OCI-LY7 (cell line): ENCODE data around the gene ALDH2. TPM values are rescaled to one million over a fixed set of nuclear protein-coding genes. Genes with fewer than 3 reads are reported as not detected.

Experiments
- BruUV-seq: library from RNA; stranded (reverse); fragments of 400-500 nt; replicated peaks from 2 replicates; lab custom pipeline; 2021; lab: Mats Ljungman, UMichigan
- CTCF ChIA-PET: fragments of 300-600 bp; sonication (Branson Sonifier 250); formaldehyde crosslinking; loops from one replicate; lab custom pipeline; 2022; ENCODE audit warnings: antibody characterized with exemption; ENCODE audit not compliant: unreplicated experiment; lab: Charles Lee
- POLR2A ChIA-PET: fragments of 300-600 bp; sonication (Branson Sonifier 250); formaldehyde crosslinking; loops from one replicate; lab custom pipeline; 2022; ENCODE audit warnings: antibody characterized with exemption; lab: Charles Lee
- DNase-seq: peaks from one replicate; pipeline ENCODE4 v3.0.0-alpha.2; 2015; ENCODE audit warnings: low spot score
- H2AFZ ChIP-seq: fragments of 200-600 bp; sonication (generic), shearing (Covaris generic); 2 replicates; pipeline ENCODE4 v1.6.1; 2014; ENCODE audit warnings: mild to moderate bottlenecking, antibody characterized with exemption, low read length, moderate library complexity
- H3K27ac ChIP-seq: fragments of 200-600 bp; sonication (generic); 2 replicates; pipeline ENCODE4 v1.5.1; 2014; ENCODE audit warnings: mixed run types, low read depth, mild to moderate bottlenecking, moderate library complexity, low read length, inconsistent platforms; ENCODE audit not compliant: poor library complexity, severe bottlenecking
- H3K36me3 ChIP-seq: fragments of 200-600 bp; sonication (generic); 2 replicates; pipeline ENCODE4 v1.6.1; 2014; ENCODE audit warnings: mild to moderate bottlenecking, antibody characterized with exemption, low read length, moderate library complexity, mixed read lengths; ENCODE audit not compliant: insufficient read depth
- H3K4me1 ChIP-seq: fragments of 200-600 bp; sonication (generic); 2 replicates; pipeline ENCODE4 v1.5.1; 2014; ENCODE audit warnings: mild to moderate bottlenecking, low read length; ENCODE audit not compliant: insufficient read depth, poor library complexity, severe bottlenecking
- H3K4me2 ChIP-seq: fragments of 200-600 bp; sonication (generic); 2 replicates; pipeline ENCODE4 v1.6.1; 2014; ENCODE audit warnings: mild to moderate bottlenecking, low read length
- H3K4me3 ChIP-seq: fragments of 200-600 bp; sonication (generic); 2 replicates; pipeline ENCODE4 v1.5.1; 2014; ENCODE audit warnings: mild to moderate bottlenecking, low read depth, low read length; ENCODE audit not compliant: poor library complexity, severe bottlenecking
- H3K79me2 ChIP-seq: fragments of 200-600 bp; sonication (generic); 2 replicates; pipeline ENCODE4 v1.6.1; 2016; ENCODE audit warnings: low read depth, mild to moderate bottlenecking, low read length, moderate library complexity, mixed read lengths; ENCODE audit not compliant: insufficient read depth
- H3K9me2 ChIP-seq: fragments of 200-600 bp; sonication (generic); 2 replicates; pipeline ENCODE4 v1.6.1; 2016; ENCODE audit warnings: mild to moderate bottlenecking, low read length, mixed read lengths; ENCODE audit not compliant: insufficient read depth
- H3K9me3 ChIP-seq: fragments of 200-600 bp; sonication (generic); 2 replicates; pipeline ENCODE4 v1.6.1; 2014; ENCODE audit warnings: mild to moderate bottlenecking, mixed run types, low read length, mixed read lengths
- H4K20me1 ChIP-seq: fragments of 200-600 bp; sonication (generic); 2 replicates; pipeline ENCODE4 v1.6.1; 2014; ENCODE audit warnings: mild to moderate bottlenecking, antibody characterized with exemption, low read length, moderate library complexity, mixed read lengths; ENCODE audit not compliant: insufficient read depth
- EZH2phosphoT487 ChIP-seq: fragments of 200-600 bp; sonication (generic); IDR thresholded peaks from 2 replicates; pipeline ENCODE4 v1.6.1; 2018; ENCODE audit warnings: low read depth, borderline replicate concordance, mild to moderate bottlenecking, mixed run types, antibody characterized with exemption, low read length, moderate library complexity, mixed read lengths
- intact Hi-C: fragments of 100-400 bp; cut with micrococcal nuclease; formaldehyde crosslinking; loops from one replicate; pipeline ENCODE4 v1.10.0; 2022; ENCODE audit not compliant: unreplicated experiment
- total RNA-seq, 2 experiments: library from RNA; depleted of rRNA in 1 of 2; stranded (reverse); fragments of >200 nt in 1 of 2; shearing (Covaris generic) in 1 of 2; gene quantifications; 2 replicates each; pipeline ENCODE4 v1.2.3, GENCODE V29; 2014 to 2022
- TF ChIP-seq, protein P1 (sequence below): fragments of 200-600 bp; sonication (generic); conservative IDR thresholded peaks from 2 replicates; pipeline ENCODE4 v1.5.1; 2014; ENCODE audit warnings: mild to moderate bottlenecking, antibody characterized with exemption, low read length, moderate library complexity, mixed read lengths

Gene ALDH2
- total RNA-seq, 2 experiments from 2014 or later, result 16.5 to 19.9 TPM

DNA sequence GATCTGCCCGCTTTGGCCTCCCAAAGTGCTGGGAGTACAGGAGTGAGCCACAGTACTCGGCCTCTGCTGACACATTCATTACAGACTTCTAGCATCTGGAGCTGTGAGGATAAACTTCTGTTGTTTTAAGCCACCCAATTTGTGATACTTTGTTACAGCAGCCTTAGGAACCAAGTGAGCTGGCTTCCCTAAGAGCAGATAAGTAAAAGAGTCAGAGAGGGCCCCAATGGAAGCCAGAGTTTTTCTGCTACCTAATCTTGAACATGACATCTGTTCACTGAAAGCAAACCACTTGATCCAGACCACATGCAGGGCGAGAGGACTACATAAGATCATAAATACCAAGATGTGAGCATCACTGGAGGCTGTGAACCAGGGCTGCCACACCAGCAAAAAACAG lies 71.6 kb downstream of the ALDH2 start:
- no peaks in the 10 kb centered on the region for H3K9me3 ChIP-seq
- intact Hi-C loops, result no loop called here
- H3K79me2 ChIP-seq, result peaks cover 38% of the 10 kb centered on the region
- CTCF ChIA-PET, result no interaction called here
- peaks cover 19% of the 10 kb centered on the region for H3K36me3 ChIP-seq
- H4K20me1 ChIP-seq, result peaks cover 2% of the 10 kb centered on the region; the same call in 1 of the 2 replicates
- no peak overlapping the region for H2AFZ ChIP-seq
- H3K4me1 ChIP-seq, result peaks cover 17% of the 10 kb centered on the region
- no peak for TF ChIP-seq EZH2phosphoT487
- TF ChIP-seq, protein P1, sequence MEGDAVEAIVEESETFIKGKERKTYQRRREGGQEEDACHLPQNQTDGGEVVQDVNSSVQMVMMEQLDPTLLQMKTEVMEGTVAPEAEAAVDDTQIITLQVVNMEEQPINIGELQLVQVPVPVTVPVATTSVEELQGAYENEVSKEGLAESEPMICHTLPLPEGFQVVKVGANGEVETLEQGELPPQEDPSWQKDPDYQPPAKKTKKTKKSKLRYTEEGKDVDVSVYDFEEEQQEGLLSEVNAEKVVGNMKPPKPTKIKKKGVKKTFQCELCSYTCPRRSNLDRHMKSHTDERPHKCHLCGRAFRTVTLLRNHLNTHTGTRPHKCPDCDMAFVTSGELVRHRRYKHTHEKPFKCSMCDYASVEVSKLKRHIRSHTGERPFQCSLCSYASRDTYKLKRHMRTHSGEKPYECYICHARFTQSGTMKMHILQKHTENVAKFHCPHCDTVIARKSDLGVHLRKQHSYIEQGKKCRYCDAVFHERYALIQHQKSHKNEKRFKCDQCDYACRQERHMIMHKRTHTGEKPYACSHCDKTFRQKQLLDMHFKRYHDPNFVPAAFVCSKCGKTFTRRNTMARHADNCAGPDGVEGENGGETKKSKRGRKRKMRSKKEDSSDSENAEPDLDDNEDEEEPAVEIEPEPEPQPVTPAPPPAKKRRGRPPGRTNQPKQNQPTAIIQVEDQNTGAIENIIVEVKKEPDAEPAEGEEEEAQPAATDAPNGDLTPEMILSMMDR, result no peak
- no peaks in the 10 kb centered on the region for H3K9me2 ChIP-seq
- BruUV-seq, result no TSS peak
- H3K4me3 ChIP-seq, result no peak overlapping the region
- POLR2A ChIA-PET, result interaction anchor here (1.0 kb wide), 1 partner anchor 82 kb away, joined by 3 read pairs; no protein-coding TSS in a partner anchor
- H3K4me2 ChIP-seq, result no peak overlapping the region
- DNase-seq, result no peak
- H3K27ac ChIP-seq, result no peak overlapping the region

DNA sequence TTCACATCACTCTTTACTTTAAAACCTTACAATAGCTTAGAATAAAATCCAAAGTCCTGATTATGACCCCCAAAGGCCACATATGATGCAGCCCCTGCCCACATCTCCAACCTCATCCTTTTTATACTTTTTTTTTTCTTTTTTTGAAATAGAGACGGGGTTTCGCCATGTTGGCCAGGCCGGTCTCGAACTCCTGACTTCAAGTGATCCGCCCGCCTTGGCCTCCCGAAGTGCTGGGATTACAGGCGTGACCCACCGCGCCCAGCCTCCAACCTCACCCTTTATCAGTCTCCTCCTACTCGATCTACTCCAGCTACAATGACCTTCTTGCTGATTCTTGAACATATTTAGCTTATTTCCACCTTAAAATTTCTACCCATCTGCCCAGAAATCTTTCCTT lies 74.1 kb downstream of the ALDH2 start:
- H3K9me2 ChIP-seq, result no peaks in the 10 kb centered on the region
- TF ChIP-seq EZH2phosphoT487, result no peak
- TF ChIP-seq, protein P1, result no peak
- H3K36me3 ChIP-seq, result peaks cover 39% of the 10 kb centered on the region
- ChIA-PET POLR2A (interaction anchor here (0.8 to 1.8 kb wide), 5 partner anchors 18 to 182 kb away, joined by 3 to 9 read pairs (median 4); no protein-coding TSS in a partner anchor), CTCF (interaction anchor here (1.2 kb wide), 1 partner anchor 11 kb away, joined by 3 read pairs; no protein-coding TSS in a partner anchor)
- intact Hi-C loops, result loop anchor here (10.0 kb wide), 1 partner anchor 544 kb away; the partner anchor contains the start of gene HECTD4
- H3K4me1 ChIP-seq, result peaks cover 21% of the 10 kb centered on the region
- no peak overlapping the region for H3K27ac ChIP-seq
- H3K9me3 ChIP-seq, result no peaks in the 10 kb centered on the region
- no TSS peak for BruUV-seq
- peak overlapping the region; percentile 86 for H3K4me3 ChIP-seq
- peaks cover 5% of the 10 kb centered on the region; the same call in 1 of the 2 replicates for H4K20me1 ChIP-seq
- no peak for DNase-seq
- H2AFZ ChIP-seq, result no peak overlapping the region
- H3K4me2 ChIP-seq, result peak overlapping the region; percentile 74
- peaks cover 63% of the 10 kb centered on the region for H3K79me2 ChIP-seq

DNA sequence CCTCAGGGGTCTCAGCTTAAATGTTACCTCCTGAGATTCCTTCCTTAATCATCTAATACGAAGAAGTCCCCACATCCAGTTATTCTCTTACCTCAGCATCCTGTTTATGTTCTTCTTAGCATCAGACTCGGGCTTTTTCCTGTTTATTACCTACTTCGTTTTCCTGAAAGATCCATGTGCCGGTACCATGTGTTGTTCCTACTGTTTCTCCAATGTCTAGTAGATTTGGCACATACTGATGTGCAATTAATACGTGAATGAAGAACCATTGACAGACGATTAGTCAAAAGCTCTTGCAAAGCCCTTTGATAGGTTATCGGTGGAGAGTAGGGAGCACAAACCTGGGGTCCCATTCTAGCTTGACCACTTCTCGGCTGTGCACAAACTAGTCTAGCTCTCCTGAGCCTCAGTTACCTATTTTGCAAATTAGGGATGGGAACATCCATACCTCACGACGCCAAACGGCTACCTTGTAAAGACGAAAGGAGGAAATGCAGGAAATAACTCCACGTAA lies 74.6 kb downstream of the ALDH2 start:
- Histone ChIP-seq H3K4me3 (peak overlapping the region; percentile 86), H3K27ac (peak overlapping the region; percentile 71), H3K9me2 (no peaks in the 10 kb centered on the region), H3K36me3 (peaks cover 43% of the 10 kb centered on the region), H2AFZ (peak overlapping the region; percentile 90), H3K4me2 (peak overlapping the region; percentile 74), H3K4me1 (peaks cover 21% of the 10 kb centered on the region), H3K9me3 (no peaks in the 10 kb centered on the region), H3K79me2 (peaks cover 68% of the 10 kb centered on the region), H4K20me1 (peaks cover 5% of the 10 kb centered on the region; the same call in 1 of the 2 replicates)
- TF ChIP-seq EZH2phosphoT487, result no peak
- TF ChIP-seq, protein P1, result no peak
- no peak for DNase-seq
- CTCF ChIA-PET, result interaction anchor here (1.2 kb wide), 1 partner anchor 10 kb away, joined by 3 read pairs; no protein-coding TSS in a partner anchor
- POLR2A ChIA-PET, result interaction anchor here (0.6 to 1.8 kb wide), 7 partner anchors 18 to 182 kb away, joined by 3 to 9 read pairs (median 3); no protein-coding TSS in a partner anchor
- BruUV-seq, result TSS peak; percentile 91
- intact Hi-C loops, result loop anchor here (10.0 kb wide), 1 partner anchor 544 kb away; the partner anchor contains the start of gene HECTD4
